Testis (tissue), 5 donors: Measurements from ENCODE around the gene CD7. TPM values are rescaled to one million over a fixed set of nuclear protein-coding genes. Genes with fewer than 3 reads are reported as not detected.
"Not testable (repeated sequence)": the region's sequence is repeated elsewhere in the genome, so short reads cannot be mapped to it uniquely, and the experiment has no call there.

ENCODE experiments used
- DNase-seq: peaks from one replicate; pipeline ENCODE4 v3.0.0-alpha.2; 2019
- H3K27ac ChIP-seq, 2 donors: fragments of 200-600 bp; sonication (generic); one replicate each; pipeline ENCODE4 v1.5.1; 2019
- H3K27me3 ChIP-seq: fragments of 200-600 bp; sonication (generic); one replicate; pipeline ENCODE4 v1.5.1; 2019
- H3K36me3 ChIP-seq: fragments of 200-600 bp; sonication (generic); one replicate; pipeline ENCODE4 v1.5.1; 2017; ENCODE audit warnings: low read depth; ENCODE audit errors: missing control alignments
- H3K4me1 ChIP-seq: fragments of 200-600 bp; sonication (generic); one replicate; pipeline ENCODE4 v1.5.1; 2019
- H3K4me3 ChIP-seq, 2 donors: fragments of 200-600 bp; sonication (generic); one replicate each; pipeline ENCODE4 v1.5.1; 2017 to 2019
- H3K9me3 ChIP-seq: fragments of 200-600 bp; sonication (generic); one replicate; pipeline ENCODE4 v1.5.1; 2017
- POLR2A ChIP-seq: fragments of 450-650 bp; IDR thresholded peaks from one replicate; pipeline ENCODE4 v1.6.1; 2017; ENCODE audit warnings: antibody characterized with exemption, mild to moderate bottlenecking, moderate library complexity
- WGBS, 2 donors: methylation state at CpG; one replicate each; pipeline ENCODE4 v1.1.5; 2018; 5-methylcytosine and 5-hydroxymethylcytosine counted together
- intact Hi-C: fragments of 100-400 bp; cut with DNase I; formaldehyde crosslinking; loops from one replicate; pipeline ENCODE4 v1.15.1; 2023; ENCODE audit warnings: low total_unique reads
- long read RNA-seq, 2 donors: transcript quantifications; one replicate each; lab custom pipeline, GENCODE V29; 2026
- polyA plus RNA-seq: library from polyadenylated mRNA; stranded (reverse); fragments of 350-450 nt; fragmentation: Illumina TruSeq; extraction: RNeasy Lipid Tissue Mini Kit (QIAGEN cat#74804); gene quantifications from one replicate; pipeline ENCODE4 v1.2.3, GENCODE V29; 2014; ENCODE audit warnings: low read depth, low replicate concordance; ENCODE audit not compliant: insufficient read depth
- total RNA-seq, 2 donors: library from RNA; depleted of rRNA; stranded (reverse); fragments of >200 nt; gene quantifications; one replicate each; pipeline ENCODE4 v1.2.3, GENCODE V29; 2016
- TF ChIP-seq, protein P1 (sequence below), 3 experiments: fragments of 450-650 bp in 2 of 3; fragments of 200-600 bp in 1 of 3; sonication (generic) in 1 of 3; IDR thresholded peaks; one replicate each; pipeline ENCODE4 v1.5.1; 2016 to 2019; ENCODE audit warnings: antibody characterized with exemption in 3 of 3, mild to moderate bottlenecking in 2 of 3, moderate library complexity in 1 of 3

Gene CD7
- total RNA-seq (1 to 10 TPM in 1 of 2 donors, under 1 TPM in 1; 0.55 to 2.3 TPM), polyA plus RNA-seq (3.0 TPM)
- long read RNA-seq, donor 1, partial matches to known transcripts = 0 of 2 reads
- long read RNA-seq, donor 1, other reads (novel, unspliced or antisense) = 0 of 2 reads
- long read RNA-seq, donor 2 = 0 reads

DNA sequence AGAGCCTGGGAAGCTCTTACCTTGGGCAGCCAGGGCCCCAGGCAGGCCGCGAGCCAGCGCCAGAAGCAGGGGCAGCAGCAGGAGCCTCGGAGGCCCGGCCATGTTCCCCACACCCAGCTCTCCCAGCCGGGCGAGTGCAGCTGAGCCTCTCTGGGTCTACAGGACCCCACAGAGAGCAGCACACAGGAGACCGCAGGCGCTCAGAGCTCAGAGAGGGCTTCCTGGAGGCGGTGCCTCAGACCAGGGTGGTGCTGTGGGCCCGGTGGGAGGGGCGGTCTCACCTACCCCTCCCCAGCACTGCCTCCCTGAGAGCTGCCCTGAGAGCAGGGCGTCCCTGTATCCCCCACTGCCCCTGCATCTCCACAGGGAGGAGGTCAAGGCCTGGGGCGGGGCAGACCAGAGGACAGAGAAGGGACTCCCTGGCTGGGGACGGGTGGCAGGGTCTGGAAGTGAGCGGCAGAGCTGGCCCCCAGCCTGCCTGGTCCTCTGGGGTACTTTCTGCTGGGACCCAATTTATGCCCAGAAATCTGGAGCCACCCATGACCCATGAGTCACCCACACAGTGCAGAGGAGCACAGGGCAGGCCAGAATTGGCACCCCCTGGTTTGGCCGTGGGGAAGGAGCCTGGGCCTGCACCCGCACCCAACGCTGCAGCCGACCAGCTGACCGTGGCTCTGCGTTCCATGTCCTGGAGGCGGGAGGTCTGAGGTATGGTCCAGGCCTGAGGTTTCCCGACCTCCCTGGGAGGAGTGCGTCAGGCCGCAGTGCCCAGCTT, at the start of gene CD7:
Gene CD7 (minus strand): TSS at position 215 of the 775 bp plus-strand sequence. CDS start 113 bp downstream, at position 102.
- TF ChIP-seq POLR2A = no peak
- TF ChIP-seq, protein P1, sequence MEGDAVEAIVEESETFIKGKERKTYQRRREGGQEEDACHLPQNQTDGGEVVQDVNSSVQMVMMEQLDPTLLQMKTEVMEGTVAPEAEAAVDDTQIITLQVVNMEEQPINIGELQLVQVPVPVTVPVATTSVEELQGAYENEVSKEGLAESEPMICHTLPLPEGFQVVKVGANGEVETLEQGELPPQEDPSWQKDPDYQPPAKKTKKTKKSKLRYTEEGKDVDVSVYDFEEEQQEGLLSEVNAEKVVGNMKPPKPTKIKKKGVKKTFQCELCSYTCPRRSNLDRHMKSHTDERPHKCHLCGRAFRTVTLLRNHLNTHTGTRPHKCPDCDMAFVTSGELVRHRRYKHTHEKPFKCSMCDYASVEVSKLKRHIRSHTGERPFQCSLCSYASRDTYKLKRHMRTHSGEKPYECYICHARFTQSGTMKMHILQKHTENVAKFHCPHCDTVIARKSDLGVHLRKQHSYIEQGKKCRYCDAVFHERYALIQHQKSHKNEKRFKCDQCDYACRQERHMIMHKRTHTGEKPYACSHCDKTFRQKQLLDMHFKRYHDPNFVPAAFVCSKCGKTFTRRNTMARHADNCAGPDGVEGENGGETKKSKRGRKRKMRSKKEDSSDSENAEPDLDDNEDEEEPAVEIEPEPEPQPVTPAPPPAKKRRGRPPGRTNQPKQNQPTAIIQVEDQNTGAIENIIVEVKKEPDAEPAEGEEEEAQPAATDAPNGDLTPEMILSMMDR (IDR thresholded peaks at IDR 0.05) = no peak
- no peak for DNase-seq
- 78 to 91% methylated on average over 4 to 26 of the region's 26 CpGs for WGBS, 2 donors
- Histone ChIP-seq H3K4me1 (peaks cover 6% of the 10 kb centered on the region), H3K27ac (no peak within 1 kb of the TSS), H3K27me3 (no peaks in the 10 kb centered on the region), H3K36me3 (no peaks in the 10 kb centered on the region), H3K9me3 (no peaks in the 10 kb centered on the region), H3K4me3 (no peak within 1 kb of the TSS)
- intact Hi-C loops = no loop called here

DNA sequence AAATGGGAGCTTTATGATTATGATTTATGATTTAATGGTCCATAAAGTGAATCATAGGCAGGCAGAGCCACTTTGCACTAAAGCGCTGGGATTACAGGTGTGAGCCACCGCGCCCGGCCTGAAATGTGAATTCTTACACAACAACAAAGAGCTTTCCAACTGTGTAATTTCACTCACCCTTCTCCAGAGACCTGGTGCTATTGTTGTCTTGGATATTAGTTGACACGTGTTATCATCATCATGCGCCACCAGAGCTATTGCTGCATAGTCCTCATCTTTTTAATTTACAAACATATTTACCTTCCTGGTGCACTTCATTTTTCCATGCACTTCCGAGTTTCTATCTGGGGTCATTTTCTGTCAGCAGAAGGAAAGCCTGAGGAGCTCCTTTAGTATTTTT, 49.3 kb upstream of the CD7 start:
- no peaks in the 10 kb centered on the region for H3K36me3 ChIP-seq
- H3K4me1 ChIP-seq = no peaks in the 10 kb centered on the region
- WGBS, 2 donors = 90 to 91% methylated on average over 7 of the region's 7 CpGs
- intact Hi-C loops = no loop called here
- DNase-seq = no peak
- no peaks in the 10 kb centered on the region for H3K9me3 ChIP-seq
- no peak overlapping the region for H3K27ac ChIP-seq
- no peak overlapping the region for H3K4me3 ChIP-seq
- TF ChIP-seq POLR2A = no peak
- TF ChIP-seq, protein P1 (IDR thresholded peaks at IDR 0.05) = no peak
- H3K27me3 ChIP-seq = no peaks in the 10 kb centered on the region

DNA sequence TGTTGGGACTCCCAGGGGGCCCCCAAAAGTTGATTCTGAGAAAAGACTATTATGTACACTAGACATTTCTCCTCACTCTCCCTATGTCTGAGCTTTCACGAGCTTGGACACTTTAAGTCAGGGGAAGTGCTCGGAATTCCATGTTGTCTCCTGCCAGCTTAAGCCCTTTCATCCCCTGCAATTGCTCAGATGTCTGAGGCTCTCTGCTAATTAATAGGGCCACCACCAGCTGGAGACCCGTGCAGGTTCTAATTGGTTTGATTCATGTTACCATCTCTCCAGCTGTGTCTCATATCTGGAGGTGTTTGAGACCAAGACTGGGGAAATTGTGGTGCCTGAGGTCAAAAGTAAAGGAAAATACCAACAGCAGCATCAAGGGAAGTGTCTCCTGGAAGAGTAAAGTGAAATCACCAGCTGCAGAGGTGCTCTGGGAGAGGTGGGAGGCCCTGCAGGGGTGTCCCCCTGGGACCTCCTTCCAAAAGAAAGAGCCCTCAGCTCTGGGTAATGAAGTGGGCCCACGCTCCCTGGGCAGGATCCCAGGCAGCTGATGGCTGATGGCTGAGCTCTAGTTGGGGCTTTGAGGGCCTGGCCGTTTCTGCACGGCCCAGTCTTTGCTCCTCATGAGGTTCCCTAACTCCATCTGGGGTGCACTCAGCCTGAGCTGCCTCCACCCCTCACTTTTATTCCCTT, 48.3 kb upstream of the CD7 start:
- TF ChIP-seq, protein P1 (IDR thresholded peaks at IDR 0.05) = no peak
- TF ChIP-seq POLR2A = no peak

DNA sequence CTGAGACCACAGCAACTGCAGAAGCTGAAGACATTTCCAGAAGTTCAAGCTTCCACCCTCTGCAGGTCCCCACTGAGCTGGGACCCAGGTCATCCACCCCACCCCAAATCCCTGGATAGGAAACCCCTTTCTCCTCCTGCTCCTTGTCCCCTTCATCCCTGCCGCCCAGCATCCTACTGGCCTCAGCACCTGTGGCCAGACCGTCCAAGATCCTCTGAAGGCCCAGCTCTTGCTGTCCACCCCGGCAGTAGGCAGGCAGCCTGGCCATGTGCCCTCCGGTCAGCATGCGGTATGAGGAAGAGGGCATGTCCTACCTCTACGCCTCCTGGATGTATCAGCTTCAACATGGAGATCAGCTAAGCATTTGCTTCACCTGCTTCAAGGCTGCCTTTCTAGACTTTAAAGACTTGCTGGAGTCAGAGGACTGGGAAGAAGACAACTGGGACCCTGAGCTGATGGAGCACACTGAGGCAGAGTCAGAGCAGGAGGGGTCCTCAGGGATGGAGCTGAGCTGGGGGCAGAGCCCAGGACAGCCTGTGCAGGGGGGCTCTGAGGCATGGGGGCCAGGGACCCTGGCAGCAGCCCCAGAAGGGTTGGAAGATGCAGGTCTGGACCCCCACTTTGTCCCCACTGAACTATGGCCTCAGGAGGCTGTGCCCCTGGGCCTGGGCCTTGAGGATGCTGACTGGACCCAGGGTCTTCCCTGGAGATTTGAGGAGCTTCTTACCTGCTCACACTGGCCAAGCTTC, 44.7 kb upstream of the CD7 start:
- 90 to 95% methylated on average over 6 of the region's 6 CpGs for WGBS, 2 donors
- Histone ChIP-seq H3K27ac (no peak overlapping the region), H3K36me3 (no peaks in the 10 kb centered on the region)

More for the DNA sequence above, 48.3 kb upstream of the CD7 start:
- Histone ChIP-seq H3K9me3 (no peaks in the 10 kb centered on the region), H3K4me1 (no peaks in the 10 kb centered on the region), H3K4me3 (no peak overlapping the region), H3K27me3 (no peaks in the 10 kb centered on the region), H3K27ac (no peak overlapping the region), H3K36me3 (no peaks in the 10 kb centered on the region)
- 70 to 81% methylated on average over 6 of the region's 6 CpGs for WGBS, 2 donors
- intact Hi-C loops = no loop called here
- no peak for DNase-seq

DNA sequence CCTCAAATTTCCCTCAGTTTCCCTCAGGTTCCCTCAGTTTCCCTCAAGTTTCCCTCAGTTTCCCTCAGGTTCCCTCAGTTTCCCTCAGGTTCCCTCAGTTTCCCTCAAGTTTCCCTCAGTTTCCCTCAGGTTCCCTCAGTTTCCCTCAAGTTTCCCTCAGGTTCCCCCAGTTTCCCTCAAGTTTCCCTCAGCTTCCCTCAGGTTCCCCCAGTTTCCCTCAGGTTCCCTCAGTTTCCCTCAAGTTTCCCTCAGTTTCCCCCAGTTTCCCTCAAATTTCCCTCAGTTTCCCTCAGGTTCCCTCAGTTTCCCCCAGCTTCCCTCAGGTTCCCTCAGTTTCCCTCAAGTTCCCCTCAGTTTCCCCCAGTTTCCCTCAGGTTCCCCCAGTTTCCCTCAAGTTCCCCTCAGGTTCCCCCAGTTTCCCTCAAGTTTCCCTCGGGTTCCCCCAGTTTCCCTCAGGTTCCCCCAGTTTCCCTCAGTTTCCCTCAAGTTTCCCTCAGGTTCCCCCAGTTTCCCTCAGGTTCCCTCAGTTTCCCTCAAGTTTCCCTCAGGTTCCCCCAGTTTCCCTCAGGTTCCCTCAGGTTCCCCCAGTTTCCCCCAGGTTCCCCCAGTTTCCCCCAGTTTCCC, 42.2 kb upstream of the CD7 start:
- H3K4me1 ChIP-seq, H3K27ac ChIP-seq, H3K4me3 ChIP-seq, DNase-seq, H3K9me3 ChIP-seq, H3K36me3 ChIP-seq, H3K27me3 ChIP-seq: not testable (repeated sequence)
- 67 to 80% methylated on average over 1 of the region's 1 CpG for WGBS, 2 donors
- intact Hi-C loops = loop anchor here (10.0 kb wide), 1 partner anchor 55 kb away; the partner anchor contains the start of genes HEXD and OGFOD3

More for the DNA sequence above, 44.7 kb upstream of the CD7 start:
- no peak for DNase-seq
- H3K4me3 ChIP-seq = no peak overlapping the region
- H3K9me3 ChIP-seq = no peaks in the 10 kb centered on the region
- intact Hi-C loops = no loop called here
- no peaks in the 10 kb centered on the region for H3K27me3 ChIP-seq
- TF ChIP-seq, protein P1 (IDR thresholded peaks at IDR 0.05) = no peak
- no peak for TF ChIP-seq POLR2A
- no peaks in the 10 kb centered on the region for H3K4me1 ChIP-seq
